EH (cell line): ENCODE measurements around the gene PFN3.
A peak's percentile ranks its signal among the peaks of the same experiment; 100 is the strongest.

Experiments used
- DNase-seq: peaks from one replicate; pipeline ENCODE4 v3.0.0-alpha.2; 2015; ENCODE audit warnings: low read depth

PFN3 gene

DNA sequence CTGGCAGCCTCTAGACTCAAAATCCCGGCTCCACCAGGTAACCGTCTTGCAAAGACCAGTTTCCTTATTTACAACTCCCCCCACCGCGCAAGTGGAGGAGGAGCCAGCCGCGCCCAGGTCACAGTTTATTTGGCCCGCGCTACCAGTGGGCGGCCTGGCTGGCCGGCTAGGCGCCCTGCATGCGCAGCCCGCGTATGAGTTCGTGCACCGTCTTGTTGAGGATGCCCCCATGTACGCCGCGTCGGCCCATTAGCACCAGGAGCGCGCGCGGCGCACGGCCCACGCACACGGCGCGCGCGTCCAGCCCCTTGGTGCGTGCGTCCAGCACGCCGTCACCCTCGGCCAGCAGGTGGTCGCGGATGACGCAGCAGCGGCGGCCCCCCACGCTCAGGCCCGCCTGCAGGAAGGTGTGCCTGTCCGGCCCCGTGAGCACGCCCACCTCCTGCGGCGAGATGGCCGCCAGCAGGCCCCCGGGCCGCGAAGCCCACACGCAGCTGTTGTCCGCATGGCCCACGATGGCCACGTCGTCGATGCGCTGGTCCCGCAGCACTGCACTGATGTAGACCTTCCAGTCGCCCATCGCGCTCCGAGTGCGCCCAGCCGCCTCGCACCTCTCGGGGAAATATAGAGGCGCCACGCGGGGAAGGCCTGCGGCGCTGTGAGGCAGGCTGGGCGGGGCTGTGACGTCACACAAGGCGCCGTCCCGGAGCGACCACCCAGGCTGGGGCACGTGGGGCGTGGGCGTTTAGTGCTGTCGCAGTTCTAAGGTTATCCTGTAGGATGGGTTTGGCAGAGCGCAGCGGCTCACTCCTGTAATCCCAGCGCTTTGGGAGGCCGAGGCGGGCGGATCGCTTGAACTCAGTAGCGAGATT lies at the start of gene PFN3:
Gene PFN3 (minus strand): TSS at position 665 of the 872 bp plus-strand sequence. CDS start 85 bp downstream, at position 580.
- no peak for DNase-seq

DNA sequence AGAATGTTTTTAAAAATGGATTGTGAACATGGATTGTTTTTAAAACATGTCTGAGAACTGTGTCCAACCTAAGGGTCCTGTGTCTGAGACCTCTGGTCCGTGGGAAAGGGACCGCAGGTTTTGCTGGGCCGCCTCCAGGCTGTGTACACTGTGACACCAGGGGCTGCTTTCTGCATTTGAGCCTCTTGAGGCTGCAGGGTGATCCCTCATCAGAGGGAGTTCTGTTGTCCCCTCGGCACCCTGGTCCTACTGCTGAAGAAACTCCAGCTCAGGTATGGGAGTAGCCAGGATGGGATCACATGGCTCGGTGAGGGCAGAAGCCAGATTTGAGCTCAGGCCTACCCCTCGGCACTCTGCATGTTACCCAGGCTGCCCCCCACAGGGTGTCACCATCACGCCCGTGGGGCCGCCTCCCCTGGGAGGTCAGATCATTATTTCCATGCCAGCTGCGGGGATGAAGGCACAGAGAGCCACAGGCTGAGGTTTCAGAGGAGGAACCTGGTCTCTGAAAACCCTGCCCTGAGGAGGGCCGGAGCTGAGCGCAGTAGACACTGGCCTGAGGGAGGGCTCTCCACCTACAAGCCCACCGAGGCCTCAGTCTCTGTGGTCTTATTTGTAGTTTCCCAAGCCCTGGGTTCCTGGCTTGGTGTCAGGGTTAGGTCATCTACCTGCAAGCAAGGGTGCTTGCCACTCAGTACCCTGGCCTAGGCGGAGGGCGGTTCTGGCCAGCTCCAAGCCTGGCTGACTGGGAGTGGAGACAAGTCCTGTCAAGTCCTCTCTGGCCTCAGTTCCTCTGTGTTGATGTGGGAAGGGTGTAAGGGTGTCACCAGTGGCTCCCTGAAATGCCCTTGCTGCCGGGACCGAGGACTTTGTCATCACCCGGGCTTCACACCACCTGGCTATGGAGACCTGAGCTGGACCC lies 48.9 kb upstream of the PFN3 start:
- DNase-seq = no peak

DNA sequence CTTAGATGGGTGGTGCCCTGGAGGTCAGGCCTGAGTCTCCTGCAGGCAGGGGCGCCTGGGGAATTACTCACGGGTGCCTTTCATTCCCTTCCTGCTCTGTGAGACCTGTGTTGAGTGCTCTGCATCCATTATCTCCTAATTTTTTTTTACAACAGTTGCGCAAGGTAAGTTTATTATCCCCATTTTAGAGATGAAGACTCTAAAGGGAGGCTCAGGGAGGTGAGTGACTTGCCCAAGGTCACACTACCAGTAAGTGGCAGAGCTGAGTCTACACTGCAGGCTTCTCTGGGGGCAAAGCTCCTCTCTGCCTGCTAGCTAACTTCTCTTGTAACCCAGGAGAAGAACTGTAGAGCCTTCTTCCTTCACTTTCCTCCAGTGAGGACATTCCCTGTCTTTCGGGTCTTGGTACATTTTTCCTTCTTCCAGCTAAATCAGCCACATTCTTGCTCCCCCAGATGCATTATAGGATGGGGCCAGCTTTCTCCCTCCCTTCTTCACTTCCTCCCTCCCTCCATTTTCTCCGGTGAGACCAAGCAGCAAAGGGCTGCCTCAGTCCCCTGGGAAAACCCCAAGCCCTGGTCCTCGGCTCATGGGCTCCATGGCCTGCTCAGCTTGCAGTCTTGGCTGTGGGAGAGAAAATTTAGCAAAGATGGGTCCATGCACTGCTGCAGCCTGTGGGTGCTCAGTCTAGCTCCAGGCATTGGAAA lies 47.9 kb upstream of the PFN3 start:
- no peak for DNase-seq

- peak; percentile 87 for DNase-seq
Measured at GRCh38 chr5:177447611-177448243, 47.3 kb upstream of the PFN3 start.

- DNase-seq = peak; percentile 56
Measured at GRCh38 chr5:177447066-177447610, 46.7 kb upstream of the PFN3 start.

DNA sequence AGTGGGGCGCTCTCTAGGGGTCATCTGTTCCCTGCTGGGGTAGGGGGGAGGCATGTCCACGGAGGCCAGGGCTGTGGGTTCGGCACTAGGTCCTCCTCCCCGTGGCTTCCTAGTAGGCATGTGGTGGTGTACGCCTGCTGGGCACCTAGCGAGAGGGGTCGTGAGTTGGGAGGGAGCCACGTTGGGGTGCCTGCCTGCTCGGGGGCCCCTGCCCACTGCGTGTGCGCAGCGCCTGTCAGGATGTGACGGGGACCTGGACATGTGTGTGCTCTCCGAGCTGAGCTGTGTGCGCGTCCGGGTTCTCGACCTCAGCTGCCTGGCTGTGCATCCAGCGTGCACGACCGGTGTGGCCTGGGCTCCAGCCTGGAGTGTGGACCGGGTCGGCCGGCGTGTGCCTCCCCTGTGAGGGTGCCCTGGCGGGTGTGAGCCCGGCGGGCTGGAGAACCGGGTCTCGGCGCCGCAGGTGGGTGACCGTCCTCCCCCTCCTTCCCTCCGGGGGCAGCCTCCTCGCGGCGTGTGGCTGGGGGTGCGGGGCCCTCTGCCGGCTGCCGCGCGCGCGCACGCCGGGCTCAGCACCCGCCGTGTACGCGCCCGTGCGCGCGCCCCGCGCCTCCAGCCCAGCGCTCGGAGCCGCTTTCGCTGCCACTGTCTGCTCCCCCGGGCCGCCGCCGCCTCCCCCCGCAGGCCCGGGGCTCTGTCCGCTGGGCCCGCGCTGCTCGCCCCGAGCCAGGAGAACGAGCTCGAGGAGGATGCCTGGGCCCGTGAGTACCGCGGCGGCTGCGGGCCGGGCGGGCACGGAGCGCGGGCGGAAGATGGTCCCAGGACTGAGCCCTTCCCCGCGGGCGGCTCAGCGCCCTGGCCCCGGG lies 46.0 kb upstream of the PFN3 start, which contains the start of gene PRR7:
Gene PRR7 (plus strand): TSS at position 615 of the 866 bp plus-strand sequence. CDS start 8,254 bp downstream, outside the sequence.
- peak; percentile 69 for DNase-seq

GRCh38 chr5:177445917-177446199 lies 45.4 kb upstream of the PFN3 start:
- no peak for DNase-seq

GRCh38 chr5:177445052-177445916 lies 44.8 kb upstream of the PFN3 start:
- DNase-seq = no peak

DNA sequence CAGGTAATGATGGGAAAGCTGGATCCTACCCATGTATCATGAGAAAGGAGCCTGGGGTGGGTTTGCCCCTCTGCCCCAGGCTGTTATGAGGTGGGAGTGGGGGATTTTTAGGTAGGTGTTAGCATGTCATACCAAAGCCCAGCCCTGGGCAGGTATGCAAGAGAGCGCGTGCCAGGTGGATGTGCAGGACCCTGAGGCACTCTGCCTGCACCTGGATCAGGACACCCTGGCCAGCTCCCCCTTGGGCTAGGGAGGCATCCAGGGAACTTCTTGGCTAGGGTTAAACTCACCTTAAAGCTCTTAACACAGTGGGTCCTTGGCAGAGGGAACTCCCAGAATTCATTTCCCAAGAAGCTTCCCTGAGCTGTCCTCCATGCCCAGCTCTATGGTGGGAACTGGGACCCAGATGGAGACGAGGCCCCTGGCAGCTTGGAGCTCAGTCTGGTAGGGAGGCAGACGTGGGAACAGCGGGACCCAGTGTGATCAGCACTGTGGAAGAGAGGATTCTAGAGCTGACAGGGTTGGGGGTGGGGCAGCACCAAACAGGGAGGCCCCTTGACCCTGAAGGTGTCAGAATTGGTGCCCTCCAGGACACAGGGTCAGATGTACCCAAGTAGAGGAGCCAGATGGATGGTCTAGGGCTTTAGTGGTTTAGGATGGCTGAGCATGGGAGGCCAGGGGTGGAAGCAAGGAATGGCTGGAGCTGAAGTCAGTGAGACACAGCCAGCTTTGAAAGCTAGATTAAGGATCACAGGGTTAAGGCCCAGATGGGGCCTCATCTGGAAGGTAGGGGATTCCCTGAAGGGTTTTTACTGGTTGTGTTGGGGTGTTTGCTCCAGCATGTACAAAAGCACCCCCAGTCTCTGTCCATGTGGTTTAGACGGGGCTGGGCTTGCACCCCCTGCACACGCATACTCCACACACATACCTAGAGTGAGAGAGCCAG lies 43.9 kb upstream of the PFN3 start:
- DNase-seq = no peak

GRCh38 chr5:177443144-177443983 lies 42.9 kb upstream of the PFN3 start:
- no peak for DNase-seq

GRCh38 chr5:177442066-177442826 lies 41.8 kb upstream of the PFN3 start:
- DNase-seq = no peak

- DNase-seq = no peak
Measured at GRCh38 chr5:177440990-177441780, 40.7 kb upstream of the PFN3 start.

GRCh38 chr5:177440211-177440989 lies 39.9 kb upstream of the PFN3 start:
- no peak for DNase-seq

DNA sequence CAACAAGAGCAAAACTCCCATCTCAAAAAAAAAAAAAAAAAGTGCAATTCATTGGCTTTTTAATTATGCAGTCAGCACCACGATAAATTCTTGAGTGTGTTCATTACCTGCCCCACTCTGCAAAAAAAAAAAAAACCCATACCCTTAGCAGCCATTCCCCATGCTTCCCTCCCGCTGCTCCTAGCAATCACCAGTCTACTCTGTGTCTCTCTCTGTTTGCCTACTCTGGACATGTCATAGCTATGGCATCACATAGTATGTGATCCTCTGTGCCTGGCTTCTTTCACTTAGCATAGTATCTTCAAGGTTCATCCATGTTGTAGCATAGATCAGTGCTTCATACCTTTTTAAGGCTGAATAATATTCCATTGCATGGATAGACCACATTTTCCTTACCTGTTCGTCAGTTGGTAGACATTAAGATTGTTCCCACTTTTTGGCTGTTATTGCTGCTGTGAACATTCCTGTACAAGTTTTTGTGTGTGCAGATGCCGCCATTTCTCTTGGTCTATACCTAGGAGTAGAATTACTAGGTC lies 39.1 kb upstream of the PFN3 start:
- no peak for DNase-seq

DNA sequence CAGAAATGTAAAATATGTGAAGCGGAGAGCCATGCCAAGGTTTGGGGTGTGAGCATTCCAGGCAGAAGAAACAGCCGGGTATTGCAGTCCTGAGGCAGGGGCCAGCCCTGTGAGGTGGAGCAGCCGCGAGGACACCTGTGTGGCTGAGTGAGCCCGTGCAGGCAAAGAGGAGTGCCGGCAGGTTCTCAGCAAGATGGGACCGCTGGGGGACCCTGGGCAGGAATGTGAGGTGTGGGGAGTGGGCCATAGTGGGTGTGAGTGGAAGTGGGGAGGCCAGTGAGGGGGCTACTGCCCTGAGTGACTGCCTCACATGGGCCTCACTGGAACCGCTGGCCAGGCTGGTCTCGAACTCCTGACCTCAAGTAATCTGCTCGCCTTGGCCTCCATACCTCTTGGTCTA lies 38.0 kb upstream of the PFN3 start:
- DNase-seq = no peak
